Stimulated activated CD4-positive, alpha-beta T cell treated with anti-CD3 and anti-CD28 coated beads, Interleukin-15, amount 100 ng/mL, for 48 hours (primary cell): ENCODE measurements around the gene ZFYVE27.
"Not testable (repeated sequence)": the region's sequence is repeated elsewhere in the genome, so short reads cannot be mapped to it uniquely, and the experiment has no call there.

Source experiments
- DNase-seq, 2 donors: peaks; one replicate each; pipeline ENCODE4 v3.0.0-alpha.2; 2020; ENCODE audit warnings: low read depth in 2 of 2

ZFYVE27 gene

DNA sequence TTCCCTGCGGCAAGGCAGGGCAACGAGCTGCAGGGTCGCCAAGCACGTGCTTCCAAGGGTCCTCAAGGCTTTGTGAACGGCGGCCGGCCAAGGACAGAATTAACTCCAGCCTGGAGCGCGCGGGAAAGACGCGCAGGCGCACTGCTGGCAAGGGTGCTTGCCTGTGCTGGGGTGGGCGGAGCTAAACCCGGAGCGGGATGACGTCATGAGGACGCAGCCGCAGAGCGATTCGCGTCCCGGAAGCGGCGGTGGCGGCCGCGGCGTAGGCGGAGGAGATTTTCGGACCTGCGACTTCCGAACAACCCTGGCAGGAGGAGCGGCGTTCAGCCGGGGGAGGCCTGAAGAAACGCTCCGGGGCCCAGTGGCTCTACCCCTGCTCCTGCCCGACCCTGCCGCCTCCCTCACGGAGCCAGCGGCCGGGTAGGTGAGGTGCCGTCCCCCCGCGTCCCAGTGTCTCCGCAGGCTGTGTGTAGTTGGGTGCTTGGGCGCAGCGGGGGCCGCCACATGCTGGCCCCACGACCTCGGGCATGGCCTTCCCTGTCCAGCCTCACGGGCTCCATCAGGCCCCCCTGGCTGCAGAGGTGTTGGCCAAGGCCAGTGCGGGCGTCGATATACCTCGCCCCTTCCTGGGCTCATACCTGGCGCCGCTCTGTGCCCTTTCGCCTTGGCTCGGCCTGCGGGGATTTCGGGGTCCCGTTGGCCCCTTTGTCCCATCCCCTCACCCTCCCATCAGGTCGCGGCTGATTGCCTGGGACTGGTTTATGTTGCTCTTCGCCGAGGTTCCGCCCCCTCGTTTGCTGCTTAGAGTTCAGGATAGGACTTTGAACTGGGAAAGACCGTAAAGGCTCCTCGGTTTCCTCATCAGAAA is at the start of gene ZFYVE27:
TSS of gene ZFYVE27 (plus strand) at position 227 of the 868 bp plus-strand sequence. CDS start 1,350 bp downstream, outside the sequence.
- DNase-seq = peak; percentile 94 to 96

DNA sequence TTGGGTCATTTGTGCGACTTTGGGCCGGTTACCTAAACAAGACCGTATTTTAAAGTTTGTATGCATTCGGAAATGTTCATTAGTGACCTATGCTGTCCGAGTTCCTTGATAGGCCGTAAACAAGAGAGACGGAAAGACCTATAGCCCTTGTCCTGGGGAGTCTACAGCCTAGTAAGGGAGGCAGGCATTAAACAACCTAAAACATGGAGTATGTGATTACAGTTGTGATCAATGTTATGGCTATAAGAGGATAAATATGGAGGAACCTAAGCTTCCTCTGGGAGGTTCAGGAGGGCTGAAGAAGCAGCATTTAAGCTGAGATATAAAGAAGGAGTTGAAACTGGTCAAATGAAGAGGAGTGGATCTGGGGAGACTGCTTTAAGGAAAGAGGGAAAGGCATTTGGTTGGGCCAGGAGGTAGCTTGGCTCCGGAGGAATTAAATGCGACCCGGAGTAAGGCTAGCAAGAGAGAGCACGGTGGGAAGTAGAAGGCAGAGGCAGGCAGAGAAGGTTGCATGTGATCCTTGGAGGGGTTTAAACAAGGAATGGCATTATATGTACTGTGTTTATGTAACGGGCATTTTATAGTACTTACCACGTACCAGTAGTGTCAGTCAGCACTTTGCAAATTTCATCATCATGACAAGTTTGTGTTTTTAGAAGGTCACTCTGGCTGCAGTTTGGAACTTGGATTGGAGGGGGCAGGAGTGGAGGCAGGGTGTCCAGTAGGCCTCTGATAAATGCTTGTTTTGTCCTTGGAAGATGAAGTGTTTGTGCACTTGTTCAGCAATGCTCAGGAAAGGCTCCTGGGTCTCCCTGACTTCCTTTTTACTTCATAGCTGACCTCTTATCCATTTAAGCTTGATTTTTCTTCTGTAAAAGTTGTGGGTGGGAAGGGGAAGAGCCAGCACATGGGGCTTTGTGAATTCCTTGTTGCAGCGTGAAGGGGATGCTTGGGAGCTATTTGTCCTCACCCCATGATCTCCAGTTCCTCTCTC is 48.8 kb upstream of the ZFYVE27 start:
- no peak for DNase-seq

DNA sequence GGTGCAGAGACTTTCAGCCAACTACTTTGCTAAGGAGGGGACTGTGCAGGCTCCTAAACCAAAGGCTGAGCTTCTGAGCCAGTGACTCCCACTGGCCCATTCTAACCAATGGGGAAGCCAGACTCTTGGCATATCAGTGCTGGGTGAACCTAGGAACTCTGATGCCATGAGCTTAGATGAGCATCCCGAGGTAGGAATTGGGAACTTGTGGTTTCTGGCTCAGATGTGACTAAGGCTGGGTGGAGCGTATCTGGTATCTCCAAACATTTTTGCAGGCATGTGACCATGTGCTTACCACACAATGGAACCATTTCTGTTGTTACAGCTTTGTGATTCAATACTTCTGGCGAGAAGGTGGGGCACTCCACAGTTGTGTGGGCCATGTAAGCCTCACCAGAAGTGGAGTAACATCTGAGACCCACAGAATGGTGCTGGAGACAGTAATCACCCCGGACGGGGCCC is 47.3 kb upstream of the ZFYVE27 start:
- no peak for DNase-seq

GRCh38 chr10:97690133-97690532 is 46.8 kb upstream of the ZFYVE27 start:
- DNase-seq = no peak

DNA sequence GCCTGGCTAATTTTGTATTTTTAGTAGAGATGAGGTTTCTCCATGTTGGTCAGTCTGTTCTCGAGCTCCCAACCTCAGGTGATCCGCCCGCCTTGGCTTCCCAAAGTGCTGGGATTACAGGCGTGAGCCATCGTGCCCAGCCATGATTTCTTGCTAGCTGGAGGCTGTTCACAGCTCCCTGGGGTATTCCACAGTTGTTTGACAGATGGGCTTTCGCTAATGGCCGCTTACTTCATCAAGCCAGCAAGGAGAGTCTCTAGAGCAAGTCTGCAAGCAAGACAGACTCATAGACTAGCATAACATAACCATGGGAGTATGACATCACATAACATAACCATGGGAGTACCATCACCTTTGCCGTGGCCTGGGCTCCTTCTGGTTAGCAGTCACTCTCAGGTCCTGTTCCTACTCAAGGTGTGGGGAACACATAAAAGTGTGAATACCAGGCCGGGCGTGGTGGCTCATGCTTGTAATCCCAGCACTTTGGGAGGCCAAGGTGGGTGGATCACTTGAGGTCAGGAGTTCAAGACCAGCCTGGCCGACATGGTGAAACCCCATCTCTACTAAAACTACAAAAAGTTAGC is 38.8 kb upstream of the ZFYVE27 start:
- DNase-seq = not testable (repeated sequence)

DNA sequence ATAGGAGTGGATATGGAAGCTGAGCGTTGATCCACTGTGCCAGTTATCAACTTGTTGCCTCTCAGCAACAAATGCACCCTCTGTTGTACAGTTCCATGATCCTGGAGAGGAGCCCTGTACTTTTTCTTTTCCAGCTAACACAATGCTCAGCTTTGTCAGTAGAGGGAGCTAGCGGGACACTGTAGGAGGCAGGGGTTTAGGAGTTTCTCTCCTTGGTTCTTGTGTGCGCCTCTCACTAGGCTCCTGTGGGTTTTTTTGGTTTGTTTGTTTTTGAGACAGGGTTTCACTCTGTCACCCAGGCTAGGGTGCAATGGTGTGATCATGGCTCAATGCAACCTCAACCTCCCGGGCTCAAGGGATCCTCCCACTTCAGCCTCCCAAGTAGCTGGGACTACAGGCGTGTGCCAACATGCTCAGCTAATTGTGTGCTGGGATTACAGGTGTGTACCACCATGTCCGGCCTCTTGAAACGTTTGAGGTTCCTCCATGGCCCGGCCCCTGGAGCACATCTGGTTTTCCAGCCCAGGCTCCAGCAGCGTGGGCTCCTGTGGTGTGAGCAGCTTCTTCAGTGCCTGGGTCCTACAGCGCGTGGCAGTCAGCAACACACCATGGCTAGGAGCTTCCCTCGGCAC is 35.4 kb upstream of the ZFYVE27 start:
- DNase-seq = peak in 1 of 2 donors; percentile 28

DNA sequence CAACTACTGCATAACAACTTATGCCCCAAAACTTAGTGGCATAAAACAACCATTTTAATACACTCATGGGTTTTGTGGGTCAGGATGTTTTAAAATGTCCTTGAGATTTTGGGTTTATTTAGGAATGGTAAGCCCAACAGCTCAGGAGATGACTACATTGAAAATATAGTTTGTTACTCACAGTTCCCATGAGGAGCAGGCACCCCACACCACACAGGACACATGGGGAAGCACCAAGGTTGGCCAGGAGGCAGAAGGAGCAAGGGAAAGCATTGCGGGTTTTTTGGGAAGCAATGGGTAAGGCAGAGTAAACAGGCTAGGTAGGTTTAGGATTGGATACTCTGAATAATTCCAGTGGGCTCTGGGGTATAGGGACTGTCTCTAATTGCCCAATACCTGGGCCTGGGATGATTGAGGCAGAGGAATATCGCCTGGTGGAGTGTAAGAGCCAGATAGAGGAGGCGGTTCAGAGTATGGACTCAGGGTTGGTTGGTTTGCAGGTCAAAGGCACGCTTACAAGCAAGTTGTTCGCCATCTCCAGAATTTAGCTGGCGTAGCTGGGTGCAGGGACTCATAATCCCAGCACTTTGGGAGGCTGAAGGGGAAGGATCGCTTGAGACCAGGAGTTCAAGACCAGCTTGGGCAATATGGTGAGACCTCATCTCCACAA is 33.4 kb upstream of the ZFYVE27 start:
- no peak for DNase-seq

DNA sequence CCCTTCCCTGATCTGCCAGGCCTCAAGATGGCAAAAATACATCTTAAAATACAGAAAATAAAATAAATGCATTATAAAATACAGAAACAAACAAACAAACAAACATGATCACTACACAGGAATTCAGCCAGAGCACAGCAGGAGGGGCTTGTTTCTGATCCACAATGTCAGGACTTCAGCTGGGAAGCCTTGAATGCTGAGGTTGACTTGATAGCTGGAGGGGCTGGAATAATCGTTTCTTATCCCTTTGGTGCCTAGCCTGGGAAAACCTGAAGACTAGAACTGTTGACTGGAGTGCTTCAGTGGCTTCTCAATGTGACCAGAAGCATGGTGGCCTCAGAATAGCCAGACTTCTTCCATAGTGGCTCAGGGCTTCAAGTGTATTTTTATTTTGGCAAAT is 32.6 kb upstream of the ZFYVE27 start:
- no peak for DNase-seq

GRCh38 chr10:97705006-97705670 is 31.8 kb upstream of the ZFYVE27 start:
- no peak for DNase-seq

DNA sequence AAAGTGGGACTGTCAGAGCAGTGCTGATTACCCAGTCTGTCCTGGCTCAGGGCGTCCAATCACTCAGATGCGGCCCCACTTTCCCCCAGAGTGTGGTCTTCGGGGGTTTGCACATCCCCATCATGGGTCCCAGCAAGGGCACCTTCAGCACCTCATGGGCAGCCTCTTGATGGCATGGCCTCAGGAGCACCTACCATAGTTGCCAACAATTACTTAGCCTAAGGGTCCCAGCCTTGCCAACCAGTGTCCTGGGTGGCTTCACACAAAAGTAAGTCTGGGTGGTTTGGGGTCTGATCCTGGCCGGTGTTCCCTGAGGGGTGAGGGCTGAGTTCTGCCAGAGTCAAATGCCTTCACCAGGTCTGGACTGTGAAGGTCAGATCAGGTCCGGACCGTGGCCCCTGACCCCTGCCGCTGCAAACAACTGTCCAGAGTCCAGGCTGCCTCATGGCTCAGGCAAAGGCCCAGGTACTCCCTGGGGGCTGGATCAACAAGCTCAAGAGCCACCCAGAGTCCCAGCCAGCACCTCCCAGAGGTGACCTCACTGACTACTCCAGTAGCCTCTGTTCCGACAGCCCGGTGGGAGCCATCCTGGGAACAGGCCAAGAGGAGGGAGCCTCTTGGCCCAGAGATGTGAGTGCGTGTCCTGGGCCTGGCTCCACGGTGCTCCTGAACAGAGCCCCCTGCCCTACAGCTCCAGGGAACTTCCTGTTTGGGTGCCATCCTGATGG is 29.6 kb upstream of the ZFYVE27 start:
- no peak for DNase-seq

- no peak for DNase-seq
These were observed 28.8 kb upstream of the ZFYVE27 start for GRCh38 chr10:97708167-97708566.

- no peak for DNase-seq
These were observed 27.7 kb upstream of the ZFYVE27 start for GRCh38 chr10:97708976-97709946.

DNA sequence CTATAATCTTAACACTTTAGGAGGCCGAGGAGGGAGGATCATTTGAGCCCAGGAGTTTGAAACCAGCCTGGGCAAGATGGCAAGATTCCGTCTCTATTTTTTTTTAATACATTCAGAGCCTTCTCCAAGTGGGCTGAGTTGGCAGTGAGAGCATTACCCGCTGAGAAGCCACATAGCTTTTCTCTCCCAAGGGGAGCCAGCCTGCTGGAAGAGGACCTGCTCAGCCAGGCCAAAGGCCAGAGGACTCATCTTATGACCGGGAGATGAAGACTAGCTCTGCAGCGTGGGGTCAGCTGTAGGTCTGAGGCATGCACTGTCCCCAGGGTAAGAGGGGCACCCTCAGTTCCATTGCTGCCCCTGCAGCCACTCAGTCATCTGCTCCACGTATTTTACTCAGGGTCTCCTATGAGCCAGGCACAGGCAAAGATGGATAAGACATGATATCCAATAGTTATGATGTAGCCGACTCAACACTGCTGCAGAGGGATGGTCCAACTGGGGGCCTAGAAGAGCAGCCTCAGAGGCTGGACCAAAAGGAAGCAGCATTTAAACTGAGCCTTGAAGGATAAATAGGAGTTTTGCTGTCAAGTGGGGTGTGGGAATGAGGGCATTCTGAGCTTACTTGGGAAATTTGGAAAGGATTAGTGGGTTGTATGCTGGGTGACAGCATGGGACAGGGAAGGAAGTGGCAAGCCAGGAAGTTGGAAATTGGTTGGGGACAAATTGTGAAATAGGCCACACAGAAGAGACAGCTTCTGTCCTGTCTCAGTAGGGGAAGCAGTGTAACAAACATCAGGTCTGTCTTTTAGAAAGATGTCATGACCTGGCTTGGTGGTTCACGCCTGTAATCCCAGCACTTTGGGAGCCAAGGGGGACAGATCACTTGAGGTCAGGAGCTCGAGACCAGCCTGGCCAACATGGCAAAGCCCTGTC is 25.0 kb upstream of the ZFYVE27 start:
- DNase-seq = no peak

- no peak for DNase-seq
These were observed 23.5 kb upstream of the ZFYVE27 start, which contains the start of gene MARVELD1 for GRCh38 chr10:97713339-97713825. MARVELD1 (plus strand) TSS chr10:97713730; CDS start chr10:97713877, 147 bp downstream.

DNA sequence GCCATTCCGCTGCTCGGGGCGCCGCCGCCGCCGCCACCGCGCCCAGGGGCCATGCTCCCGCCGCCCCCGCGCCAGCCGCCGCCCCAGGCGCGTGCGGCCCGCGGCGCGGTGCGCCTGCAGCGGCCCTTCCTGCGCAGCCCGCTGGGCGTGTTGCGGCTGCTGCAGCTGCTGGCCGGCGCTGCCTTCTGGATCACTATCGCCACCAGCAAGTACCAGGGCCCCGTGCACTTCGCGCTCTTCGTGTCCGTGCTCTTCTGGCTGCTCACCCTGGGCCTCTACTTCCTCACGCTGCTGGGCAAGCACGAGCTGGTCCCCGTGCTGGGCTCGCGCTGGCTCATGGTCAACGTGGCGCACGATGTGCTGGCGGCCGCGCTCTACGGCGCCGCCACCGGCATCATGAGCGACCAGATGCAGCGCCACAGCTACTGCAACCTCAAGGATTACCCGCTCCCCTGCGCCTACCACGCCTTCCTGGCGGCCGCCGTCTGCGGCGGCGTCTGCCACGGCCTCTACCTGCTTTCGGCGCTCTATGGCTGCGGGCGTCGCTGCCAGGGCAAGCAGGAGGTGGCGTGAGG is 23.0 kb upstream of the ZFYVE27 start:
- DNase-seq = no peak

DNA sequence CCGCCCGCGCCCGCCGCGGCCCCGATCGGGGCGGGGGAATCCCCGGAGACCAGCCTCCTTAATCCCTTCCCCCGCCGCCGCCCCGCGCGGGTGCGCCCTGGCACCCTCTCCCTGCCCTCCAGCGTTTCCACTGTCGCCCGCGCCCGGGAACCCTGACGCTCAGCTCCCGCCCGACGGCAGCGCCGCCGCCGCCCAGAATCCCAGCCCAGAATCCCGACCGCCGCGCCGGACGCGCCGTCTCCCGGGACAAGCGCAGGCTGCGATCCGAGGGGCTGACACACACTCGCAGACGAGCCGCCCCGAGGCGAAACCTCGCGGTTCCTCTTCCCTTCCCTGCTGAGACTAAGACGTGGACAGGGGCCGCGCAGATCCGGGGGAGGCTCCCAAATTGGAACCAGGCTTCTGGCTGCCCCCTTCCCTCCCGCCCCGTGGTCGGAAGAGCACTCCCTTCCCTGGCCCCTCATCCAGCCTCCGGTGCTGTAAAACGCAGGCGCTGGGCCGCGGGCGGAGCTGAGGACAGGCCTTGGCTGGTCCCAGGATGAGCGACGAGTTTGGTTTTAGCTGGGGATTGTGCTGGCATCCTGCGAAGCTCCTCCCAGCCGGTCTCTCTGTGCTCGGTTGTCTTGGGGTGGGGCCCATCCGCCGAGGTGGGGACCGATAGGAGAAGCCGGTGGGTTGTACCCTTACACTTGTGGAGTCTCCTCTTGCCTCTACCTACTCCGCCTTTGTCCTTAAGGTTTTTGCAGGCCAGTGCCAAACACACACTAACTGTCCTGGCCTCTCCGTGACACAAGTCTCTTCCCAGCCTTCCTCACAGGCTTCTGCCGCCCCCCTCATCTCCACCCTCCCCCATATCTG is 22.3 kb upstream of the ZFYVE27 start:
- DNase-seq = no peak
